GM10266 (cell line): Measurements from ENCODE around the gene HHLA2.

Source experiments
- DNase-seq: peaks from one replicate; pipeline ENCODE4 v3.0.0; 2012; ENCODE audit errors: extremely low spot score
- CTCF ChIP-seq: IDR thresholded peaks from 2 replicates; pipeline ENCODE4 v1.5.1; 2012; ENCODE audit warnings: mild to moderate bottlenecking, low read depth; ENCODE audit not compliant: control insufficient read depth, insufficient read depth; ENCODE audit errors: missing control alignments

Gene HHLA2

GRCh38 chr3:108329947-108330346, 33.6 kb downstream of the HHLA2 start:
- DNase-seq = no peak

GRCh38 chr3:108331792-108332191, 35.4 kb downstream of the HHLA2 start:
- no peak for DNase-seq
- TF ChIP-seq CTCF = no peak

More at GRCh38 chr3:108329947-108330346, 33.6 kb downstream of the HHLA2 start:
- no peak for TF ChIP-seq CTCF

GRCh38 chr3:108333961-108334360, 37.6 kb downstream of the HHLA2 start:
- no peak for DNase-seq
- no peak for TF ChIP-seq CTCF

GRCh38 chr3:108334701-108335100, 38.4 kb downstream of the HHLA2 start:
- DNase-seq = no peak
- TF ChIP-seq CTCF = no peak

GRCh38 chr3:108338901-108339545, 42.7 kb downstream of the HHLA2 start:
- no peak for TF ChIP-seq CTCF
- no peak for DNase-seq

- TF ChIP-seq CTCF = no peak
- DNase-seq = no peak
Observed at GRCh38 chr3:108341911-108342310, 45.6 kb downstream of the HHLA2 start.

- TF ChIP-seq CTCF = no peak
- DNase-seq = no peak
Observed at GRCh38 chr3:108342837-108343486, 46.6 kb downstream of the HHLA2 start.
